BJ (cell line): ENCODE data around the gene SLC16A1. TPM values are rescaled to one million over a fixed set of nuclear protein-coding genes. Genes with fewer than 3 reads are reported as not detected.

Experiments
- CTCF ChIA-PET: fragments of 350-600 bp; formaldehyde crosslinking; extraction: SDS; loops from one replicate; lab custom pipeline; 2021; ENCODE audit warnings: antibody characterized with exemption, inconsistent platforms; lab: Yijun Ruan, JAX
- POLR2A ChIA-PET: fragments of 300-600 bp; sonication (Branson Sonifier 250); formaldehyde crosslinking; extraction: SDS; loops from one replicate; lab custom pipeline; 2021; ENCODE audit warnings: antibody characterized with exemption; lab: Charles Lee
- DNase-seq: peaks from one replicate; pipeline ENCODE4 v3.0.0-alpha.2; 2011; ENCODE audit warnings: low read depth
- H3K27me3 ChIP-seq: 2 replicates; pipeline ENCODE4 v1.6.0; 2011; ENCODE audit warnings: low read length; ENCODE audit not compliant: control insufficient read depth, insufficient read depth
- H3K36me3 ChIP-seq: 2 replicates; pipeline ENCODE4 v1.5.1; 2011; ENCODE audit warnings: low read length; ENCODE audit not compliant: control insufficient read depth, insufficient read depth
- H3K4me3 ChIP-seq: 2 replicates; pipeline ENCODE4 v1.5.1; 2011; ENCODE audit warnings: low read depth, mild to moderate bottlenecking, control low read depth, low read length
- polyA plus RNA-seq: library from polyadenylated mRNA; depleted of rRNA; stranded (reverse); fragments of >200 nt; gene quantifications from 2 replicates; pipeline ENCODE4 v1.2.3, GENCODE V29; 2011; rRNA removed
- small RNA-seq: library from RNA; depleted of rRNA; stranded (forward); fragments of <200 nt; gene quantifications from one replicate; pipeline ENCODE3, GENCODE V24; 2012; ENCODE audit warnings: low replicate concordance, low read depth; ENCODE audit not compliant: insufficient read length
- TF ChIP-seq, protein P1 (sequence below): IDR thresholded peaks from 2 replicates; pipeline ENCODE4 v1.5.1; 2011; ENCODE audit warnings: low read depth, mild to moderate bottlenecking, control low read depth, inconsistent platforms, low read length, moderate library complexity; ENCODE audit not compliant: insufficient read depth

The SLC16A1 gene
- polyA plus RNA-seq, 1 experiment, result 57.6 TPM

DNA sequence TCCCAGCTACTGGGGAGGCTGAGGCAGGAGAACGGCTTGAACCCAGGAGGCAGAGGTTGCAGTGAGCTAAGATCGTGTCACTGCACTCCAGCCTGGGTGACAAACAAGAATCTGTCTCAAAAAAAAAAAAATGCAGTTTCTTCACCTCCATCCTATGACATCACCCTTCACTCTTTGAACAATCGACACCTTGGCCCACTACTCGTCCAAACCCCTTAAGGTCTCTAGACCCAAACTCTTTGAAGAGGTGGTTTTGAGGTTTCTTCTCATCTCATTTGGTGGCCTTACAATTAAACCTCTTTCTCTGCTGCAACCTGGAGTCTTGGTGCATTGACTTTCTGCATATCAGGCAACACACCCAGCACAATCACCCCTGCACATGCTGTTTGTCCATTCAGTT lies 86.1 kb downstream of the SLC16A1 start:
- H3K27me3 ChIP-seq, result no peaks in the 10 kb centered on the region
- ChIA-PET CTCF (interaction anchor here (1.0 to 2.7 kb wide), 2 partner anchors 11 to 12 kb away, joined by 4 to 10 read pairs; no protein-coding TSS in a partner anchor), POLR2A (no interaction called here)
- H3K36me3 ChIP-seq, result no peaks in the 10 kb centered on the region
- DNase-seq, result no peak
- TF ChIP-seq, protein P1, sequence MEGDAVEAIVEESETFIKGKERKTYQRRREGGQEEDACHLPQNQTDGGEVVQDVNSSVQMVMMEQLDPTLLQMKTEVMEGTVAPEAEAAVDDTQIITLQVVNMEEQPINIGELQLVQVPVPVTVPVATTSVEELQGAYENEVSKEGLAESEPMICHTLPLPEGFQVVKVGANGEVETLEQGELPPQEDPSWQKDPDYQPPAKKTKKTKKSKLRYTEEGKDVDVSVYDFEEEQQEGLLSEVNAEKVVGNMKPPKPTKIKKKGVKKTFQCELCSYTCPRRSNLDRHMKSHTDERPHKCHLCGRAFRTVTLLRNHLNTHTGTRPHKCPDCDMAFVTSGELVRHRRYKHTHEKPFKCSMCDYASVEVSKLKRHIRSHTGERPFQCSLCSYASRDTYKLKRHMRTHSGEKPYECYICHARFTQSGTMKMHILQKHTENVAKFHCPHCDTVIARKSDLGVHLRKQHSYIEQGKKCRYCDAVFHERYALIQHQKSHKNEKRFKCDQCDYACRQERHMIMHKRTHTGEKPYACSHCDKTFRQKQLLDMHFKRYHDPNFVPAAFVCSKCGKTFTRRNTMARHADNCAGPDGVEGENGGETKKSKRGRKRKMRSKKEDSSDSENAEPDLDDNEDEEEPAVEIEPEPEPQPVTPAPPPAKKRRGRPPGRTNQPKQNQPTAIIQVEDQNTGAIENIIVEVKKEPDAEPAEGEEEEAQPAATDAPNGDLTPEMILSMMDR, result no peak
- no peak overlapping the region for H3K4me3 ChIP-seq

DNA sequence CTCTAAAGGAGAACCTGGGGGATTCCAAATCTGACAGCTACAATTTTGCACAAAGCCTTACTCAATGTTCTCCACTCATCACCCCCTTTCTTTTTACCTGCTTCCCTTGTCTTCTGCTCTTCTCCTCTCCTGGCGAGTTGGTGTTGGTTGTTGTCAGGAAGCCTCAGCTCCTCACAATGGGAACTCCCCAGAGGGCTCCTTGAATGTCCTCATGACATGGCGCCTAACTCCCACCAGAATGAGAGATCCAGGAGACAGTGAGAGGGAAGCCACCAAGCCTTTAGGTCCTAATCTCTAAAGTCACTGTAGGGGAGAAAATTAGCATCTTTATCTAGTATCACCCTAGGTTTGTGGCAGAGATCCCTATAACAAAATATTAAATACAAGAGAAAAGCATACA lies 87.8 kb downstream of the SLC16A1 start:
- ChIA-PET POLR2A (no interaction called here), CTCF (interaction anchor here (0.8 to 1.3 kb wide), 4 partner anchors 12 to 205 kb away, joined by 3 to 6 read pairs (median 4); no protein-coding TSS in a partner anchor)
- DNase-seq, result no peak
- TF ChIP-seq, protein P1, result no peak
- no peaks in the 10 kb centered on the region for H3K27me3 ChIP-seq
- no peak overlapping the region for H3K4me3 ChIP-seq
- no peaks in the 10 kb centered on the region for H3K36me3 ChIP-seq

DNA sequence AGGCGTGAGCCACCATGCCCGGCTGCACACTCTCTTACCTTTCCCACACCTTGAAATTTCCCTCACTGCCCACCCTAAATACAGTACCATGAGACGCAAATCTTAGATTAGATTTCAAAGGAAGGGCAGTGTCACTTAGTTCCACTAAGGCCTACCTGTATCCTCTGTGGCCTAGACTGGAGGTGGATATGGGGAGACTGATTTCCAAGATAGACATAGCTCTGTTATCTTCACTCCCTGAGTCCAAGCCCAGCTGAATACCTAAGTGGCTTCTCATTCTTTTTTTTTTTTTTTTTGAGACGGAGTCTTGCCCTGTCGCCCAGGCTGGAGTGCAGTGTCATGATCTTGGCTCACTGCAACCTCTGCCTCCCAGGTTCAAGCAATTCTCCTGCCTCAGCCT lies 89.0 kb downstream of the SLC16A1 start:
- DNase-seq, result no peak
- Histone ChIP-seq H3K27me3 (no peaks in the 10 kb centered on the region), H3K36me3 (no peaks in the 10 kb centered on the region), H3K4me3 (no peak overlapping the region)
- POLR2A ChIA-PET, result no interaction called here
- CTCF ChIA-PET, result interaction anchor here (1.3 kb wide), 1 partner anchor 15 kb away, joined by 4 read pairs; no protein-coding TSS in a partner anchor
- TF ChIP-seq, protein P1, result no peak

DNA sequence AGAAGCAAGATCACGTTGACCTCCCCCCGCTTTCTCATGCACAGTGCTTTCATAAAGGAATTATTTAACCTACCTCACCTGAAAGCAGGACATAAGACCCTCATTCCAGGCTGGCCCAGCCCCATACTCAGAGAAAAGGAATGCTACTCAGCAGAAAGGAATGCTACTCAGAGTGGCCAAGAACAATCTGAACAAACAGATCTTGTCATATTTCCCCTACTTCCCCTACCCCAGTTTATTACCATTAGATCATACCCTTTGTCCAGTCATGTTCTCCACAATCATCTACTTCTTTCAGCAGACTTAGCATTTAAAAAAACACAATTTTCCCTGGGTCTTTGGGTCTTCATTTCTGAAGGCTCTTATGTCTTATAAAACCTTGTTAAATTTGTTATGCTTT lies 89.8 kb downstream of the SLC16A1 start:
- no peak overlapping the region for H3K4me3 ChIP-seq
- H3K27me3 ChIP-seq, result no peaks in the 10 kb centered on the region
- TF ChIP-seq, protein P1, result no peak
- ChIA-PET POLR2A (no interaction called here), CTCF (no interaction called here)
- H3K36me3 ChIP-seq, result no peaks in the 10 kb centered on the region
- peak; percentile 31 for DNase-seq

DNA sequence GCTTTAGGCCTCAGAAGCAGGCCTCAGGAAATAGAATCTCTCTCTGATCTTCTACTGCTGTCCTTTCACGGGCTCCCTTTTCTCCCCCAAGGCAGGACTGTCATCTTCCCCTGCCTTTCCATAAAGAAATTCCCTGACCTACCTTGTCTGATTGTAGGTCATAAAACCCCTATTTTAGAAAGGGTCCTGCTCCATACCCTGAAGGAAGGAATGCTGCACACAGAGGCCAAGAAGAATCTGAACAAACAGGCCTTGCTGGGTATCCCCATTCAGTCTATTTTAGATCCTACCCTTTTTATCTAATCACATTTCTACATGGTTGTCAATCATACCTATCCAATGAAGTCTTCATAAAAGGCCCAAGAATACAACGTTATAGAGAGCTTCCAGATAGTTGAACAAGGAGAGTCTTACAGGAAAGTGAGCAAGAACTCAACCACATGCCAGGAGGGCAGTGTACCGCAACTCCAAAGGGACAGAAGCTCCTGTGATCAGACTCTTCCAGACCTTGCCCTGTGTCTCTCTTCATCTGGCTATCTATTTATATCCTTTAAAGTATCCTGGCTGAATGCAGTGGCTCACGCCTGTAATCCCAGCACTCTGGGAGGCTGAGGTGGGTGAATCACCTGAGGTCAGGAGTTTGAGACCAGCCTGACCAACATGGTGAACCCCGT lies 93.1 kb downstream of the SLC16A1 start:
- Histone ChIP-seq H3K27me3 (no peaks in the 10 kb centered on the region), H3K36me3 (no peaks in the 10 kb centered on the region), H3K4me3 (no peak overlapping the region)
- ChIA-PET CTCF (interaction anchor here (0.8 to 1.6 kb wide), 2 partner anchors 14 to 84 kb away, joined by 3 read pairs; no protein-coding TSS in a partner anchor), POLR2A (no interaction called here)
- TF ChIP-seq, protein P1, result no peak
- DNase-seq, result no peak

Small RNAs within 50 kb of the gene (small RNA-seq; reads per million reads assigned to genes)
- gene AL390729.2, result not detected

Other genes starting within 250 kb of the SLC16A1 start
- gene RHOC, start 249.1 kb downstream of the SLC16A1 start, polyA plus RNA-seq, result 1,093 and 1,537 TPM in 2 replicates
- gene PPM1J, start 240.9 kb downstream of the SLC16A1 start, polyA plus RNA-seq, result 0.67 and 1.4 TPM in 2 replicates
- 5.3 and 7.1 TPM in 2 replicates for gene LRIG2, start 117.0 kb upstream of the SLC16A1 start, polyA plus RNA-seq